AG04450 (cell line): ENCODE results near the gene FAM25A. TPM values are rescaled to one million over a fixed set of nuclear protein-coding genes. Genes with fewer than 3 reads are reported as not detected.

Source experiments
- CTCF ChIA-PET: fragments of 300-600, 350-600 bp; formaldehyde crosslinking; extraction: SDS; loops from one replicate; lab custom pipeline; 2022; ENCODE audit warnings: antibody characterized with exemption, inconsistent platforms; lab: Charles Lee
- POLR2A ChIA-PET: fragments of 350-600 bp; formaldehyde crosslinking; extraction: SDS; loops from one replicate; lab custom pipeline; 2021; ENCODE audit warnings: antibody characterized with exemption, inconsistent platforms; lab: Yijun Ruan, JAX
- DNase-seq: peaks from one replicate; pipeline ENCODE4 v3.0.0-alpha.2; 2011; ENCODE audit warnings: low read depth, low spot score
- H3K27ac ChIP-seq: one replicate; pipeline ENCODE4 v1.5.1; 2012; ENCODE audit warnings: low read depth, low read length, control low read depth
- H3K27me3 ChIP-seq: one replicate; pipeline ENCODE4 v1.6.0; 2012; ENCODE audit warnings: low read length; ENCODE audit not compliant: control insufficient read depth, insufficient read depth
- H3K4me3 ChIP-seq: 2 replicates; pipeline ENCODE4 v1.5.1; 2011; ENCODE audit warnings: mild to moderate bottlenecking, low read depth, low read length, control low read depth
- H3K9me3 ChIP-seq: 2 replicates; pipeline ENCODE4 v1.5.1; 2012; ENCODE audit warnings: low read length; ENCODE audit not compliant: control insufficient read depth, insufficient read depth
- CTCF ChIP-seq: IDR thresholded peaks from 2 replicates; pipeline ENCODE4 v1.5.1; 2011; ENCODE audit warnings: low read depth, low read length, control low read depth, inconsistent platforms
- polyA plus RNA-seq: library from polyadenylated mRNA; depleted of rRNA; stranded (reverse); fragments of >200 nt; gene quantifications from 2 replicates; pipeline ENCODE4 v1.2.3, GENCODE V29; 2011; rRNA removed
- small RNA-seq: library from RNA; depleted of rRNA; stranded (forward); fragments of <200 nt; gene quantifications from one replicate; pipeline ENCODE3, GENCODE V24; 2012; ENCODE audit warnings: low read depth; ENCODE audit not compliant: insufficient read length

FAM25A gene
- polyA plus RNA-seq, 1 experiment = not detected

GRCh38 chr10:87066865-87067264 lies 46.8 kb downstream of the FAM25A start:
- CTCF ChIA-PET = no interaction called here
- Histone ChIP-seq H3K27ac (no peak overlapping the region), H3K27me3 (no peaks in the 10 kb centered on the region), H3K4me3 (no peak overlapping the region), H3K9me3 (no peaks in the 10 kb centered on the region)
- POLR2A ChIA-PET = no interaction called here
- TF ChIP-seq CTCF = no peak
- no peak for DNase-seq

- POLR2A ChIA-PET = no interaction called here
- Histone ChIP-seq H3K27ac (no peak overlapping the region), H3K9me3 (no peaks in the 10 kb centered on the region), H3K4me3 (no peak overlapping the region), H3K27me3 (no peaks in the 10 kb centered on the region)
- CTCF ChIA-PET = interaction anchor here (0.5 to 1.3 kb wide), 2 partner anchors 13 to 80 kb away, joined by 3 to 4 read pairs; no protein-coding TSS in a partner anchor
- no peak for DNase-seq
- no peak for TF ChIP-seq CTCF
Measured at GRCh38 chr10:87068281-87068680, 48.2 kb downstream of the FAM25A start.

GRCh38 chr10:87072449-87072848 lies 52.4 kb downstream of the FAM25A start:
- Histone ChIP-seq H3K27ac (no peak overlapping the region), H3K27me3 (no peaks in the 10 kb centered on the region), H3K9me3 (no peaks in the 10 kb centered on the region), H3K4me3 (no peak overlapping the region)
- DNase-seq = no peak
- POLR2A ChIA-PET = no interaction called here
- CTCF ChIA-PET = no interaction called here
- TF ChIP-seq CTCF = no peak

Small RNAs within 50 kb of the gene (small RNA-seq; reads per million reads assigned to genes)
- gene AL136982.5 = not detected
- not detected for gene BMS1P3
- not detected for gene FAM25A
- not detected for gene RNU6-529P

Other genes starting within 250 kb of the FAM25A start
- 0.55 and 0.69 TPM in 2 replicates for gene MMRN2, start 62.7 kb upstream of the FAM25A start, polyA plus RNA-seq
- gene SNCG, start 61.7 kb upstream of the FAM25A start, polyA plus RNA-seq = 4.6 and 5.3 TPM in 2 replicates
- gene ADIRF, start 51.8 kb upstream of the FAM25A start, polyA plus RNA-seq = 3.9 and 5.9 TPM in 2 replicates
- 108 and 127 TPM in 2 replicates for gene GLUD1, start 74.5 kb downstream of the FAM25A start, polyA plus RNA-seq
- gene SHLD2, start 74.9 kb downstream of the FAM25A start, polyA plus RNA-seq = 18.0 and 24.2 TPM in 2 replicates
- gene NUTM2A, start 205.2 kb downstream of the FAM25A start, polyA plus RNA-seq = 0.06 and 0.10 TPM in 2 replicates